NCI-H2081 treated with DMSO at 0.1 percent for 48 hours (cell line): ENCODE measurements around the gene LRCH4.

Experiments used
- DNase-seq: peaks from one replicate; lab custom pipeline; 2025; lab: John Stamatoyannopoulos, UW

Gene LRCH4

DNA sequence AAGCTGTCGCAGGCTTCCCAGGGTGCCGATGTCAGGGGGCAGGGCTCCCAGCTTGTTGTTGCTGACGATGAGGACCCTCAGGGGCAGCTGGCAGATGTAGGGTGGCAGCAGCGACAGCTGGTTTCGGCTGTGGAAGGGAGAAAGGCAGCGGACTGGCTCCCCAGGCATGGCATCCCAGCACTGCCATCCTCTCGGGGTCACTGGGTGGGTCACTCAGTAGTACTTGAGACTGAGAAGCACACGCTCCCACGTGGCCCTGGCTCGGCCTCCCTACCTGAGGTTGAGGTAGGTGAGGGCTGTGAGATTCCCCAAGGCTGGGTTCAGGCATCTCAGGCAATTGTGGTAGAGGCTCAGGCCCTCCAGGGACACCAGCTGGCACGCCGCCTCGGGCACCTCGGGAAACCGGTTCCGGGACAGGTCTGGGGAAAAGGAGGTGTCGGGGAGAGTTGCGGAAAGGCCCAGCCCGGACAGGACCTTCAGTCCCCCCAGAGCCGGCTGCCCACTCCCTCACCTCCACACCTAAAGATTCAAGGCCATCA is 3.8 kb downstream of the LRCH4 start:
- DNase-seq = no peak

DNA sequence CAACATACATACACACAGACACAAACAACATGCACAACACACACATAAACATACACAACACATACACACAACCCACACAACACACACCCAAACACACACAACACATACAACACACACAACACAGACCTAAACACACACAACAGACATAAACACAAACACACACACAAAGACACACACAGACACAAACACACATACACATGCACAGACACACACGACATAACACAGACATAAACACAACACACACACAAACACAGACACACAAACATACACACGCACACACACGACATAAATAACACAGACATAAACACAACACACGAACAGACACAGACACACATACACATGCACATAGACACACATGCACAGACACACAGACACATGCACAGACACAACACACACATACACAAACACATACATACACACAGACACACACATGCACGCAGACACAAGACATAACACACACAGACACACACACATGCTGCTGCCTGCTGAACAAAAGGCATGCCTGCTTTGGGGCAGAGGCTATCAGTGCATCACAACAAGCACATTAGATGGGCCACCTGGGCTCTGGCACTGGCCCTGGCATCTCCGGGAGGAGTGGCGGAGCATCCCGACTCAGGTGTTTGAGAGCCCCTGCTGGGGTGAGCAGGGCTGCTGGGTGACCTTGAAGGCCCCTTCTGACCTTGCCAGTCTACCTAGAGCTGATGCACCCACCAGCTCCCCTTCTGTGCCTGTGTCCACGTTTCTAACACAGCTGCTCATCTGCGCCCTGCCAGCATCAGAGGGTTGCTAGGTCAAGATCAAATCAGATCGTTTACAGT is 5.3 kb downstream of the LRCH4 start:
- DNase-seq = no peak

DNA sequence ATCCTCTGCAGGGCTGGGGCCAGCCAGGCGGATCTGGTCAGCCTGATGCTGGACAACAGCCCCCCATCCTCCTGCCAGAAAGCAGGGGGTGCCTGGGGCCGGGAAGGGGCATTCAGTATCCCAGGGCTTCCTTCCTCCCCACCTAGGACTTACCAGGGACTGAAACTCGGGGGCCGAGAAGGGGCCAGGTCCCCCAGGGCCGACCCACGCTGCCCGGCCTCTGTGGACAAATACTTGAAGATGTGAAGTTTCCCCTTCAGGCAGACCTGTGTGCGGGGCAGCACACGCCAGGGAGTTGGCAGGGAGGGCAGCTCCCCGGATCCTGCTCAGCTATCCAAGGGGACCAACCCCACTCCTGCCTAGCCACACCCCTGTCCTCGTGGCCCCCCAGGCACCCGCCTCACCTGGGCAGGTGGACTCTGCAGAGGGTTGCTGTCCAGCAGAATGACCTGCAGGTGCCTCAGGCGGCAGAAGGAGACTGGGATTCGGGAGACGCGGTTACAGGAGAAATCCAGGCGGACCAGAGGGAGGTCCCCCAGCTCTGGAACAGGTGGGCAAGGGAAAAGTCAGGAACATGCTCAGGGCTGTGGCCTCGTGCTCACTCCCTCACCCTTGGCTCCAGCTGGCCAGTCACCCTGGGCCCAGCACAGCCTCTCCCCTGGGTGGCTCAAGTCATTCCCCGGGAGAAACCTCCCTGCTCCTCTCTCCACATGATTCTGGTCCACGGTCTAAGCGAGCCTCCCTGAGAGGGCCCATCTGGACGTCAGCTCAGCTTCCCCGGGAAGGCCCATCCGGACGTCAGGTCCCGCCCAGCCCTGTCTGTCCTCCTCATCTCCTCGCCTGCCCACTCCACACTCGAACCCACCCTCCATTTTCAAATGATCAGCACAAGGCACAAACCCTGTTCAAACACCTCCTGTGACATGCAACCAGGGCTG is 7.4 kb downstream of the LRCH4 start:
- no peak for DNase-seq

DNA sequence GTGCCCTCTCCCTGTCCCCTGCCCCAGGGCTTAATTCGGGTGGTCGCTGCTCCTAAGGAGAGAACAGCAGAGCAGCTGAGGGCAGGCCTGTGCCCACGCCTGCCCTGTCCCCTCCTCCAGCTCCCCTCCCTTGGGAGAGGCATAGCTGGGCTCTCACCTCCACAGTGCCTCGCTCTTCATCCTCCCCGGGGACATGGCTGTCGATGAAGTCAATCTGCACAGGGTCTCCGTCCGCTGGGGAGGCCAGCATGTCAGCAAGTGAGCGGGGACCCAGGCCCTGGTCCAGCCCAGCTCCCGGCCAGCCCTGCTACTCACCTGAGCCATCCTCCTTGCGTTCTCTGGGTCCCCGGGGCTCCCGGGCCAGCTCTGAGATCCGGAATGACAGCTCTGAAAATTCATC is 8.4 kb downstream of the LRCH4 start:
- no peak for DNase-seq

DNA sequence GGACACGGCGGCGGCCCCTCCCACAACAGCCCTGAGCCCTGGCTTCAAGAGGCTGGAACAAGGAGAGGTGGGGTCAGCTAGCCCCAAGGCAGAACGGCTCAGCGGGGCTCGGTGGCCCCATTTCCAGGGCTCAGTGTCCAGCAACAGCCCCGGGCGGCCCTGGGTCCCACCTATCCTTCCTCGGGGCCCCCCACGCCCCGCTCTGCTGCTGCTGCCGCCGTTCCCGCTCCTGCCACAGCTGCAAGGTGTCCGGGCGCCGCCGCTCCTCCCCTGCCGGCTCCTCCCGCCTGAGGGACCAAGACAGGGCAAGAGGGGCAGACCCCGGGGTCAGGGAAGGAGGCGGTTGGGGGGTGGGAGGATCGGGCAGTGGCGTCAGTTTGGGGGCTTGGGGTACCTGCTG is 8.8 kb downstream of the LRCH4 start:
- no peak for DNase-seq

DNA sequence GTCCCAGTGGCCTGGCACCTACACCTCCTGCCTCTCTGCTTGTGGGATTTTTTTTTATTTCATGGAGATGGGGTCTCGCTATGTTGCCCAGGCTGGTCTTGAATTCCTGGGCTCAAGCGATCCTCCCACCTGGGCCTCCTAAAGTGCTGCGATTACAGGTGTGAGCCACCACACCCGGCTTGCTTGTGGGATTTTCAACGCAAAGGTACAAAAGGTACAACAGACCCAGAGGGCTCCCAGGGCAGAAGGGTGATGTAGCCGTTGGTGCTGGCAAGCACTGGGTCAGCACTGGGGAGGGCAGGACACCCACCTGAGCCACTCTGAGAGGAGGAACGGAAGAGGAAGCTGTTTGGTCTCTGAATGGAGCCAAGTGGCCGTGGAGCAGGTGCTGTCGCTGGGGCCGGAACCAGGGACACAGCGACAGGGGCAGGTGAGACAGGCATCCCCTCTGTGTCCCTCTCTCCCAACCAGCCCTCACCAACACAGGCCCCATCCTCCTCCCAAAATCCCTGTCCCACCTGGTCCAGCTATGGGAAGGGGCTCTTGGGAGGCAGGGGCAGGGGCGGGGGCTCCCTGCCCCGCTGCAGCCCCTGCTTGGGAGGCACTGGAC is 9.4 kb downstream of the LRCH4 start:
- DNase-seq = no peak

DNA sequence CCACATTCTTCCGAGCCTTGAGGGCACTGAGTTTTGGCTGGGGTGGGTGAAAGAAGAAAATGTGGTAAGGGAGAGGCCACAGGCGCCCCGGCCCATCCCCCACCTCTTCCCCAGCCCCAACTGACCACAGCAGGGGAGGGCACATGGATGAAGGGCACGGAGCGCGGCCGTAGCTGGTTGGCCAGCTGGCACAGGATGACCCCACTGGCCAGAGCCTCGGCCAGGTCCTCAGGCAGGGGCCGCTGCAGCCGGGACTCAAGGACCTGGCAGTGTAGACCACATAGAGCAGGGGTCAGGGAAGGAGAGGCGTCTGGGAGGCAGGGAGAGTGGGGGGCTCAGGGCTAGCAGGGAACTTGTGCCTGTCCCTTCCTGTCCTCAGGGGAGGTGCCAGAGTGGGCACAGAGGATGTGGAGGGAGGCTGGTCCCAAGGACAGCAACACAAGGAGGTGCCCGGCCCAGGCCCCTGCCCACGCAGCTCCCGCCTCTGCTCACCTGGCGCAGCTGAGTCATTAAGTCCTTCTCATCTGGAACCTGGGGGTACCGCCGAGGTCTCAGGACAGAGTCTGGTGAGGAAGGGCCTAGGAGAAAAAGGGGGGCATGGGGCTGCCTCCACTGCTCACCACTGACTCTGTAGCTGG is 10.1 kb downstream of the LRCH4 start:
- no peak for DNase-seq

DNA sequence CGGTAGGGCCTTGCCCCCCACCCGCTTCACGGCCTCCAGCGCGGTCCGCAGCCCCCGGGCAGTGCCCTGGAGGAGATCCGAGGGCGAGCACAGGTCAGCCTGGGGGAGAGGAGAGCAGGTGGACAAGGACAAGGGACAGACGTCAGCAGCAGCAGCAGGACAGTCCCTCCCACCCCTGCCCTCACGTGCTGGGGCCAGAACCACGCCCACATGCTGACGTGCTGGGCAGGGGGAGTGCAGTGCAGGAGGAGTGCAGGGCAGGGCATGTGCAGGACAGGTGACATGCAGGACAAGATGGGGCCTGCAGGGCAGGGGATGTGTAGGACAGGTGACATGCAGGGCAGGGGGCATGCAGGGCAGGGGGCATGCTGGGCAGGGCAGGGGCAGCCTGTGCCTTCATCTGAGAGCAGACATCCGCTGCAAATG is 10.7 kb downstream of the LRCH4 start:
- no peak for DNase-seq

DNA sequence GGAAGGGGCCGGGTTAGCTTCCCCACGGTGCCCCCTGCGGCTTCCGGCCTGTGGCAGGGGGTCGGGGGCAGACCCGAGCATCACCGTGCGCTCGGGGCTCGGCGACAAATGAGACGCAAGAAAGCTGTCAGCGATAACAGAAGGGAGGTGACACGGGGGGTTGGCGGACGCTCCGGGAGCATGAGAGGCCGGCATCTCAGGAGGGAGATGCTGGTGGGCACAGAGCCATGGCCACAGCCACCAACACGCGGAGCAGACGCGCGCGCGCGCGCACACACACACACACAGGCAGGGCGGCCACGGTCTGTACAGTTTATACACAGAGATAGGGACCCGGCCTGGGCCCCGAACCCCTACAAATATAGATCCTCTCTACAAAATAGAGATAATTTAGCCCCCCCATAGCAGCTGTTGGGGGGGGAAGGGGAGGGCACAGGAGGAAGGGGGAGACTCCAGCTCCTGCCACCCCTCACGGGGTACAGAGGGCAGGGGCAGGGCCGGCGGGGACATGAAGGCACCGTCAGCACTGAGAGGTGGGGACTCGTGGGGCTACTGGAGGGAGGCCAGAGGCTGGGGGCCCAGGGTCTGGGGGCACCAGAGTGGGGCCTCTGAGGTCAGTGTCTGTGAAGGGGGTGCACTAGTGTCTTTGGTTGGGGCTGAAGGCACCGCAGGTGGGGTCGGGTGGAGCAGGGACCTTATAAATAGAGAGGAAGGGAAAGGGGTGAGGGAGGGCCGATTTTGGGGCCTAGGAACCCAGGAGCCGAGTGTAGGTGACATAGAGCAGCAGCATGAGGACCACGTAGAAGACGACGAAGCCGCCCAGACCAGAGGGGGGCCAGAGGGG is 11.3 kb downstream of the LRCH4 start:
- no peak for DNase-seq

DNA sequence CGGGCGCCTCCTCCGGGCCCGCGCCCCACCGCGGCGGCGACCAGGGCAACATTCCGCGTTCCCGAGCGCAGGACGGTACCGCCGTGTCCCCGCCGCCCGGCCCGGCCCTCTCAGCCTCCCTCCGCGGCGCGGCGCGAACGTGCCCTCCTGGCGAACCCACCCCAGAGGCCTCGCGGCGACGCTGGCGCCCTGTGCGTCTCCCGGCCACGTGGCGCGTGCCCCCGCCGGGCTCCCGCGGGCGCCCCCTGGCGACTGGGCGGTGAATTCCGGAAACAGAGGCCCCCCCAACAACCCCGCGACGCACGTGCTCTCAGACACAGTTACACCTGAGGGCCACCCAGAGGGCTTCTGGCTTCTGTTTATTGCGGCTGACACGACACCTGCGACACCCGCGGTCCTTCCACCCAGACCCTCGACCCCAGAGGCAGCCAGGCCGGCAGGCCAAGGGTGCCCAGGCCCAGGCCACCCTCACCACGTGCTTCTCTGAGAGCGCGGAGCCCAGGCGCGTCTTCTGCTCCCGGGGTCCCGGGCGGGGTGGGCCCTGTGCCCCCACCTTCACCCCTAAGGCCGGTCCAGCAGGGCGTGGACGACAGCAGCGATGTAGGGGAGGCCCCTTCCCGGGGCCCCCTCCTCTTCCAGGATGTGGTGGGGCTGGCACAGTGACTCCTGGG is 12.1 kb downstream of the LRCH4 start, which contains the start of gene SAP25:
Gene SAP25 (minus strand): TSS at position 210 of the 671 bp plus-strand sequence. CDS start 158 bp downstream, at position 52.
- no peak for DNase-seq

DNA sequence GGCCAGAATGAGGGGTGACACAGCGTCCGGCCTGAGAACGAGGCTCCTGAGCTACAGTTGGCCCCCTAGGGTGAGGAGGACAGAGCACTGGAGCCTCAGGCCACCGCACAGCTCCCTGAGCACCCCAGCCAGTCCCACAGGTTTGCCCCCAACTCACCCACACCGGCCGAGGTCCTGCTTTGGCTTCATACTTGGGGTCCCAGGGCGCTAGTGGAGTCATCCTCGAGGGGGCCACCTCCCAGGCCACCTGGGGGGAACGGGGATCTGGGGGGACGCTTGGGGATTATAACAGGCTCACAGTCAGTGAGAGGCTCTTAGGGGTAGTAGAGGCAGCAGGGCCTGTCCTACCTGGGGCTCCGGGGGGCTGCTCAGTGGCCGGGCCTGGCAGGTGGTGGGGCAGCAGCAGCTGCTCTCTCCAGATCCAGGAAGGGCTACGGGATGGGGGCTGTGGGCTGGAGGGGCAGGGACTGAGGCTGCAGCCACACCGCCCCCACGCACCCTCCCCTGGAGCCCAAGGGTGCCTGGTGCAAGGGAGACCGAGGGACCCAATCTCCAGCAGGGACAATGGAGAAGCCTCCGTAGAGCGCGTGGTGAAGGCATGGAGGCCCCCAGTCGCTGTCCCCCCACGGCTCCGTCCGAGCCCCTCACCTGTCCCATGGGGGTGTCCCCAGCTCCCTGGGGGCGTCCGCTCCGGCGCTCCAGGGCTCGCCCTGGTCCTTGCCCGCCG is 12.8 kb downstream of the LRCH4 start:
- DNase-seq = no peak

DNA sequence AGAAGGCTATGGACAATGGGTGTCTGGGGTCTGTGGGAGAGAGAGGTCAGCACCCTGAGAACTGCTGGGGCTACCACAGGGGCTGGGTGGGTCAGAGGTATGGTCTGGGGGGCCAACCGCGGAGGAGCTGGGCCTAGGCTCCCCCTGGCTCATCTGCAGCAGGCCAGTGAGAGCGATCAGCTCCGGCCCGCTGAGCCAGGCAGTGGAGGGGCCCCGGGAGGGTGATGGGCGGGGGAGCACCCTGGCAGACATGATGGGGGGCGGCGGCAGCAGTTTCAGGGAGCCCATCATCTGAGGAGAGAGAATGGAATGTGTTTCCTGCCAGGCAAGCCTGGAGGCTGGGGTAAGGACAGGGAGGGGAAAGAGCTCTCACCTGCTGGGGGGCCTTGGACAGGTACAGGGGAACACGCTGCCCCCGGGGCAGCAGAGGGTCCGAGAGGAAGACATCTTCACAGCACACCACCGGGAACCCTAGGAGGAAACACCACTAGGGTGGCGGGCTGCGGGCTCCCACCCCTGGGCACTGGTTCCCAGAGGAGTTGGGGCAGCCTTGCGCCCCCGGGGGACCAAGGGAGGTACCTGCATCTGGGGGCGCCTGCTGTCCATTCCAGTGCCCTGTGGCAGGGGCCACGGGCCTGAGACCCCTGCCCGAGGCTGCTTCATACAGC is 13.5 kb downstream of the LRCH4 start:
- DNase-seq = no peak

DNA sequence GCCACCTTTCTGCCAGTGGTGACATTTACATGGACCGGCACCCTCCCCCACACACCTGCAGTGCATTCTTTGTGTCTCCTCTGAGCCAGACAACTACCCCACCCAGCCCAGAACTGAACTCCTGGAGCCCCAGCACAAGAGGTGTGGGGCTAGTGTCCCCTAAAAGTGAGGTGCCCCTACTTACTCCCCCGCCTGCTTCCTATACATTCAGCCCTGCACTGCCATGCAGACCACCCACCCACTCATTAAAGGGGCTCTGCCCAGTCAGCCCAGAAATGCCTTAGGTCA is 14.2 kb downstream of the LRCH4 start:
- DNase-seq = no peak

DNA sequence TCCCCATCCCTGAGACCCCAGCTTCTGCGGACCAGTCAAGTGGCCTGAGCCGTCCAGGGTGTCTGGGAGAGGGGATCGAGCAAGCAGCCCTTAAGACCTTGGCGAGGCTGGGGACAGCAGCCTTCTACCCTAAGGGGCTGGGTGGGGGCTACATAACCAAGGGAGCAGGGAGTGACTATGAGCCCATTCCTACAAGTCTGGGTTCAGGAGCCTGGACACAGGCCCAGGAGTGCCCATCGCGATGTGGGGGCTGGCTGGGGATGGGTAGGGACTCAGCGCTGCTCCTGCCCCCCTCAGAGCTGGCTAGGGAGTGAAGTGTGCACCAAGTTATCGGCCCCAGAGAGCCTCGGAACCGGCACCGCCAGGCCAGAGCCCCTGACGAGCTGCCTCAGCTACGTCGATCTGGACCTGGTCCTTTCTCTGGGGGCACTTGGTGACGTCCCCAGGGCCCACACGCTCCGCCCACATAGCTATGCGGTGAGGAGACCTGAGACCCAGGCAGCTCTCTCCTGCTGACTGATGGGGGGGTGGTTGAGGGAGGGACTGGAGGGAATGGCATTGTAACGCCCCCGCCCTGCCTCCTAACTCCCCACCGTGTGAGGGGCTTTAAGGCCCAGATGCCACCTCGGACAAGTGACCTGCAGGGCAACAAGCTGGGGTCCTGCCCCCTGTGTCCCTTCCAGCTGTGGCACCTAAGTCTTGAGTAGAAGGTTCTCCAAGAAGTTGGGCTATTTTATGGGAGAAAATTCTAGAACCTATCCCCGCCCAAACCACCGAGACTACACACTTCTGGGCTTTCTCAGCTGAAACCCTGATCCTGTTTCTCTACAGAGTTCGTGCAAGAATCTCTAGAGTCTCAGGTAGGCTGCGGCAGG is 14.7 kb downstream of the LRCH4 start:
- DNase-seq = no peak

DNA sequence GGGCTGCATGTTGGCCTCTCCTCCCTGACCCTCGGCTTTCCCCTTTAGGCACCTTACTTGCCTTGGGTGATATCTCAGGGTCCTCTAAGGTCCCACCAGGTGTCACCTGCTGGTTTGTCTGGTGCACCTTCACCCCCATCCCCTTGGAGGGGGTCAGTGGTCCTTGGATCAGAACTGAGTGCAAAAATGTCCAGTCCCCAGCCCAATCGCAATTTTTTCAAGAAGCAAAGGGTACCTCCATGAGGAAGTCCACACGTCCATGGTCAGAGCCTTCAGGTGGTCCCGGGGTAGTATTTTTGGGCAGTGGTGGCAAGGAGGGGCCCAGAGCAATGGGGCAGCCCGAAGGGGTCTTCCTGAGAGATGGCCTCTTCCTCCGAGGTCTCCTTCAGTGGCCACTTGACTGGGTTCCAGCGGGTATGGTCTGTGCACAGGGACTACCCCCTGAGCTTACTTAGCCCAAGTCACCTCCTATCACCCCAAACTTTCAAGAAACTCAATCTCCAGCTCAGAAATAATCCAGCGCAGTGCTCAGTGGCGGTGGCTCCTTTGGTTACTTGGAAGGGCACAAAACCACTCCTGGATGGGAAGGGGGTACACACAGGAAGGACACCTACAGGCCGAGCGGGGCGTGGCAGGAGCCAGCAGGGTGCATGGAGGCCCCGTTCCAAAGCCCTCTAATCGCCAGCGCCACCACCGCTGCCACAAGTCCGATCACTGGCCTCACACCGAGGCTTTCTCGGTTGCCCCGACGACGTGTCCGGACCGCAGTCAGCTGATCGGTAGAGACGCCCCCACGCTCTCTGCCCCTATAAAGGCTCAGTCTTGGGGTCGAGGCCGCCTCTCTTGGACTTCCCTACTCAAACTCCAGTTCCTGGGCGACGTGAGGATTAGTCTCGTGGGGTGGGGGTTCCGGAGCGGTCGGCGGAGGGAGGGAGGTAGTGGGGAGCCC is 16.8 kb downstream of the LRCH4 start:
- DNase-seq = no peak

DNA sequence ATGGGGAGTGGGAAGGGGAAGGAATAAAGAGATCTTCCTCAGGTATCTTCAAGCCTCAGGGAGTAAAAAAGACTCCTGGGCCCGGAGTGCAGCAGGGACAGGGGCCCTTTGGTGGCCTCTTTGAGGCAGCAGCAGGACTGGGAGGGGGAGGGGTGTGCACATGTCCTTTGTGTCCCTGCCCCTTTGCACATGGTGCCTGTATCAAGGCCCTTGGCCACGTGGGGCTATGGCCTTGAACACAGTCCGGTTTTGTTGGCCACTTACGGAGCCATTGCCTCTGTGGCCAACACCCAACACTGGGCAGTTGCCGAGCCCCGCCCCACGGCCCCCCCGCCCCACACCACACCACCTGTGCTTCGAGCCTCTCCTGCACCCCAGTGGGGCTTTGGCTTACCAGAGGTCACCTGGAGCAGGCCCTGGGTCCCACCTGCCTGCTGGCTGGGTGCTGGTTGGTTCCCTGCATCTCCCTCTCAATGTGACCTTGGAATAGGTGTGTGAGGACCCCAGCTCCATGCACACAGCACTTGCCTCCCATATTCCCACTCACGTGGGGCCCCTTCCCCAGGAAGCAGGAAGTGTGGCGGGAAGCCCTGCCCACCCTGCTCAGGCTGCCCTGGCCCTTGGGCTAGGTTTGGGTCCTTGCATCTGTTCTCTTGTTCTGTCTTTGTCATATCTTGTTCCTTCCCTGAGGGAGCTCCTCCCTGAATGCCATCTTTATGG is 17.6 kb downstream of the LRCH4 start:
- no peak for DNase-seq
